Measurements from ENCODE around the gene CLEC10A.
"Not testable (repeated sequence)": the region's sequence is repeated elsewhere in the genome, so short reads cannot be mapped to it uniquely, and the experiment has no call there.

Gene CLEC10A, protein sequence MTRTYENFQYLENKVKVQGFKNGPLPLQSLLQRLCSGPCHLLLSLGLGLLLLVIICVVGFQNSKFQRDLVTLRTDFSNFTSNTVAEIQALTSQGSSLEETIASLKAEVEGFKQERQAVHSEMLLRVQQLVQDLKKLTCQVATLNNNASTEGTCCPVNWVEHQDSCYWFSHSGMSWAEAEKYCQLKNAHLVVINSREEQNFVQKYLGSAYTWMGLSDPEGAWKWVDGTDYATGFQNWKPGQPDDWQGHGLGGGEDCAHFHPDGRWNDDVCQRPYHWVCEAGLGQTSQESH
- 0.49 to 11.8 (median 3.6) reads per million in 17 experiments for total RNA-seq

DNA sequence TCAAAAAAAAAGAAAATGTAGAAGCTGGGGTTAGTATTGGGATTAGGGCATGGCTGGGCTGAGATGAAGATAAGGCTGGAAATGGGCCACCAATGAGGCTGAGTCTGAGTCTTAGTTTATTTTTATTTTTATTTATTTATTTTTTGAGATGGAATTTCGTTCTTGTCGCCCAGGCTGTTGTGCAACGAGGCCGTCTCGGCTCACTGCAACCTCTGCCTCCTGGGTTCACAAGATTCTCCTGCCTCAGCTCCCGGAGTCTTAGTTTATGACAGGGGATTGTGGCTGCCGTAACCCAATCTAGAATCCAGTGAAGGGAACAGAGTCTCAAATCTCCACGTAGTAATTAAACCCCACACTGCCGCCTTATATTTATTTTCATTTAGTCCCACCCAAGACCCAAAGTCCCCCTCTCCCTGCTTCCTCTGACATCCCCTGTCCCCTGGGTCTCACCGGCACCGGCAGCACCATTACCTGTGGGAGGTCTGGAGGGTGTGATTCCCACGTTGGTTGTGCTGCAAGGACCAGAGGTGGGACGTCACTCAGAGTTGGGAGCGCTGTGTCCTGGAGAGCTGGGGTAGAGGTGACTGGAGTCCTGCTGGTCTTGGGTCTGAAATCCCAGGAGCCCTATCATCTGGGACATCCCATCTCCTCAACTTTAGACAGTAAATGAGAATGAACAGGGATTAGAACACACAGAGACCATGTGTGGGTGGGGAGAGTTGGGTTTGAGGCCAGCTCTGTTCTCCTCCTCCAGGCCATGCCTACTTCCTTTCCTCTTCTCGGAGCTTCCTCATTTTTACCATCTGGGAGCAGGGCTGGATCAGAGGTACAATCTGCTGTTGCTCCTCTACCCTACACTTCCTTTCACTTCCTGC, at the start of gene CLEC10A:
CLEC10A (minus strand) TSS at position 671 of the 875 bp plus-strand sequence. CDS start 1,439 bp downstream, outside the sequence.
- DNase-seq = peak; percentile 68 to 87 (median 84)

DNA sequence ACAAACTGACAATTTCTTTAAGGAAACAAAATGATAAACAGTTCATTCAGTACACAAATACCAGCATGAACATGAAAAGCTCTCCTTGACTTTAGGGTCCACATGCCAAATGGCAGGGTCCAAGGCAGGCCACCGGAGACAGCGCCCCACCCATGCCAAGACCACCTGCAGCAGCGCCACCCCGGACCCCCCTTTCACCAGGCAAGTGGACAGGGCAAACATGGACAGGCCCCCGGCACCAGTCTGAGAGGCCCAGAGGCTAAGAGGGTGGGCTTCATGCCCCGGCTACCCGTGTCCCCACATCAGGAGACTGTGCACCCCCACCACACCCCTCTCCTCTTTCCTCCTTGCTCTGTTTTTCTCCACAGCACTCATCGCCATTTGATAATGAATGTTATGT, 49.3 kb upstream of the CLEC10A start:
- DNase-seq = no peak

DNA sequence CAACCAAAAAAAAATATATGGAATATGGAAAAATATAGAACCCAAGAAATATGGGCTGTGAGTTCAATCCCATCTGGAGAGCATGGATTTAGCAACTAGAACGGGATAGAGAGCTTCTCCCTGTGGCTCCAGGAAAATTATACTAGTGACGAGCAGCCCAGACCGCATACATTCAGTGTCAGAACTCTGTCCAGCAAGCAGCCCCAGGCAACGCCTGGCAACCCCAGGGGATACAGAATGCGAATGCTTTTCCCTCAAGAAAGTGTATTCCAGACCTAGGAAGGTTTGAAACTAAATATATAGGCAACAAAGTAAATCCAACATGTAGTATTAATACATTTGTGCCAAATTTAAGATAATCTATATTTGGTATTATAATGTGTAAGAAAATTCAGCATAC, 48.1 kb upstream of the CLEC10A start:
- DNase-seq = no peak

DNA sequence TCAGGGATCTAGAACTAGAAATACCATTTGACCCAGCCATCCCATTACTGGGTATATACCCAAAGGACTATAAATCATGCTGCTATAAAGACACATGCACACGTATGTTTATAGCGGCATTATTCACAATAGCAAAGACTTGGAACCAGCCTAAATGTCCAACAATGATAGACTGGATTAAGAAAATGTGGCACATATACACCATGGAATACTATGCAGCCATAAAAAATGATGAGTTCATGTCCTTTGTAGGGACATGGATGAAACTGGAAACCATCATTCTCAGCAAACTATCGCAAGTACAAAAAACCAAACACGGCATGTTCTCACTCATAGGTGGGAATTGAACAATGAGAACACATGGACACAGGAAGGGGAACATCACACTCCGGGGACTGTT, 47.5 kb upstream of the CLEC10A start:
- not testable (repeated sequence) for DNase-seq

DNA sequence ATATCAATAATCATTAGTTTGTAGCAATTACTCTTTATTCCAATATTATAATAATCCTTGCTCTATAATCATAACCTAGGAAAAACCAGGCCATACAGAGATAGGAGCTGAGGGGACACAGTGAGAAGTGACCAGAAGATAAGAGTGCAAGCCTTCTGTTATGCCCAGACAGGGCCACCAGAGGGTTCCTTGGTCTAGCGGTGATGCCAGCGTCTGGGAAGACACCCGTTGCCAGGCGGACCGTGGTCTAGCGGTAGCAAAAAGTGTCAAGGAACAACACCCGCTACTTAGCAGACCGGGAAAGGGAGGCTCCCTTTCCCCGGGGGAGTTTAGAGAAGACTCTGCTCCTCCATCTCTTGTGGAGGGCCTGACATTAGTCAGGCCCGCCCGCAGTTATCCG, 46.3 kb upstream of the CLEC10A start:
- DNase-seq = not testable (repeated sequence)

DNA sequence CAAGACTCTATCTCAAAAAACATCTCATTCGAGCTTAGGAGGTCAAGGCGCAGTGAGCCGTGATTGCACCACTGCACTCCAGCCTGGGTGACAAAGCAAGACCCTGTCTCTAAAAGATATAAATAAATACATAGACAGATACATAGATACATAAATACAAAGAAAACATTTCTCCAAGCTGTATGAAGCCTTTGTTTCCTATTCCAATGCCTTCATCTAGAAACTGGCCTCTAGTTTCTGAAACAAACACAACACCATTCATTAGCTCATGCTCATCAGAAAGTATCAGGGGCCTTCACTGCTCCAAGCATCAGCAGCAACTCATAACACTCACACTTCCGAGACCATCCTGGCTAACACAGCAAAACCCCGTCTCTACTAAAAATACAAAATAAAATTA, 44.9 kb upstream of the CLEC10A start:
- DNase-seq = no peak

DNA sequence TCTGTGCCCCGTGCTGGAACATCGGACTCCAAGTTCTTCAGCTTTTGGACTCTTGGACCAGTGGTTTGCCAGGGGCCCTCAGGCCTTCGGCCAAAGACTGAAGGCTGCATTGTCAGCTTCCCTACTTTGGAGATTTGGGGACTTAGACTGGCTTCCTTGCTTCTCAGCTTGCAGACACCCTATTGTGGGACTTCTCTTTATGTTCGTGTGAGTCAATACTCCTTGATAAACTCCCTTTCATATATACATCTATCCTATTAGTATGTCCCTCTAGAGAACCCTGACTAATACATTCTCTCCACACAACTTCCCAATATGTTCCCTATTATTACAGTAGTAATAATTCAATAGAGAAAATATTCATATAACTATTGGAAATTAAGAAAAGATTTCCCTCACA, 43.8 kb upstream of the CLEC10A start:
- DNase-seq = peak in 3 of 4 experiments; percentile 27 to 49 (median 39)

DNA sequence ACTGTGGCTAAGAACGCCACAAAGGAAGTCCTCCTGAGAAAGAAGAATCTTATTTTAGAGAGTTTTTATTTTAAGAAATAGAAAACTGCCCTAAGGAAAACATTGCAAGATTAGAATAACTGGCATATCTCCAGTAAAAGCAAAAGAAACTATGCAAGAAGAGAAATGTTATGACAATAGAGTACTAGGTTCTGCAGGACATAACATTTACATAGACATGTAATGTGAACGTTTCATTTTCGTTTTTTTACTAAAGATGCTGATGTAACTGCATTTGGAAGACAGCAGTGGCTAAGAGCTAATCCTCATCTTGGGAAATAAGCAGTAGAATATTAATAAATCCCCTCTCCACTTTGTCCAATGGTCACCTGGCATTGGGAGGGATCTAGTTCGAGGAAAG, 42.3 kb upstream of the CLEC10A start:
- DNase-seq = peak in 2 of 4 experiments; percentile 35 to 55

DNA sequence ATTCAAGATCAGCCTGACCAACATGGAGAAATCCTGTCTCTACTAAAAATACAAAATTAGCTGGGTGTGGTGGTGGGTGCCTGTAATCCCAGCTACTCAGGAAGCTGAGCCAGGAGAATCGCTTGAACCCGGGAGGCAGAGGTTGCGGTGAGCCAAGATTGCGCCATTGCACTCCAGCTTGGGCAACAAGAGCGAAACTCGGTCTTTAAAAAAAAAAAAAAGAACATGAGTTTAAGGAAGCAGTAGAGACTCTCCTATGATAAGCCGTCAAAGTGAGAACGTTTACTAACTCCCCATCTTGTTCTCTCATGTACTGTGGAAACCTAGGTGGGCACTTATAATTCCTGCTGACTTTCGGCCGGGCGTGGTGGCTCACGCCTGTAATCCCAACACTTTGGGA, 40.6 kb upstream of the CLEC10A start:
- peak in 3 of 4 experiments; percentile 33 to 81 (median 76) for DNase-seq

DNA sequence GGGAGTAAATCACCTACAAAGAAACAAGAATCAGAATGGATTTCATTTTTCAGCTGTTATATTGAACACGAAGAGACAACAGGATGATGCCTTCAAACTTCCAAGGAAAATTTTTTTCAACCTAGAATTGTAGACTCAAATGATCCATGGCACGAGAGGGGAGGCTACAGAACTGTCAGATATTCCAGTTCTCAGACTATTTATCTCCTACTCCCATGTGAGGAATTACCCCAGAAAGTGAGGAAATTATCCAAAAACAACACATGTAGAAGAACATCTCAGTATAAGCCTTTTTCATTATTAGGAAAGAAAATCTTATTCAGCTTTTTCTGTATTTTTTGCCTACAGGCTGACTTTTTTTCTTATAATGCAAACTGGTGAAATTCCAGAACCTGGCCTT, 40.1 kb upstream of the CLEC10A start:
- DNase-seq = peak in 1 of 4 experiments; percentile 1

DNA sequence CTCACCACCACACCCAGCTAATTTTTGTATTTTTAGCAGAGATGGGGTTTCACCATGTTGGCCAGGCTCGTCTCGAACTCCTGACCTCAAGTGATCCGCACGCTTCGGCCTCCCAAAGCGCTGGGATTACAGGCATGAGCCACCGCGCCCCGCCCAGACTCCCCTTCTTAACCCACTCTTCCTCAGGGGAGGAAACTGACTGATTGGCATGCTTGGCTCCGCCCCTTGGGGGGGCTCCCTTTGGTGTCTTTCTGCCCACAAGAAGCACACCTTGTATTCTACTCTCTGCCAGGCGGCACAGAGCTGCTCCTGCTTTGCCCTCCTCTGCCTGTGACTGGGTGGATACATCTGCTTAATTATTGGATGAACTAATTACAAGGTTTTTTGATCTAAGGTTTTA, 39.3 kb upstream of the CLEC10A start:
- DNase-seq = peak in 1 of 4 experiments; percentile 9

DNA sequence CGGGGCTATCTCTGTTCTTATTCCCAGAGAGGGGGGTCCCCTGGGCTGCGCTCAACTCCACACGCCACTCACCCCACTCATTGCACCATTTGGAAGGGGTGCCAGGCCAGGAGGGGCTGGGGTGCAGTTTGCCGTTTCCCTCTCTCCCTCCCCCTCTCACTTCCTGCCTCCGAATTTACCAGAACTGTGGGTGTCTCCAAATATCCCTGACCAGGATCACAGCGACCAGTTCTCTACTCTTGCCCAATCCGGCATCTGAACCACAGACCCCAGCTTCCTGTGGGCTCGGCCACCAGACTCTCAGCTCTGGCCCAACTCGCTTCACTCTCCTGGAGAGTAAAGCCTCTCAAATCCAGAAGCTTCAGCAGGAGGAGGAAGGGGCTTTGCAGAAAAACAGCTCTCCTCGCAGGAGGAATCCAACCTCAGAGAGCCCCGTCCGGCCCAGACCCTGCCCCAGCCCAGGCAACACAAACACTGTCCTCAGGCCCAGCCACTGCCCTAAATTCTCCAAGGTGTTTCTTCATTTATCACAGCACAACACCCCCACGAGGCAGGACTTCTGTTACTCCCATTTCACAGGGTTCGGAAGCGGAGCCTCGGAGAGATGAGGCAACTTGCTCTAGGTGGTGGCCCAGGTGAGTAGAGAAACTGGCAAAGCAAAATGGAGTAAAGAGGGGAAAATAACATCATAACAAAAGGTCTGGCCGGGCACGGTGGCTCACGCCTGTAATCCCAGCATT, 35.0 kb upstream of the CLEC10A start:
- peak; percentile 63 to 83 (median 76) for DNase-seq

DNA sequence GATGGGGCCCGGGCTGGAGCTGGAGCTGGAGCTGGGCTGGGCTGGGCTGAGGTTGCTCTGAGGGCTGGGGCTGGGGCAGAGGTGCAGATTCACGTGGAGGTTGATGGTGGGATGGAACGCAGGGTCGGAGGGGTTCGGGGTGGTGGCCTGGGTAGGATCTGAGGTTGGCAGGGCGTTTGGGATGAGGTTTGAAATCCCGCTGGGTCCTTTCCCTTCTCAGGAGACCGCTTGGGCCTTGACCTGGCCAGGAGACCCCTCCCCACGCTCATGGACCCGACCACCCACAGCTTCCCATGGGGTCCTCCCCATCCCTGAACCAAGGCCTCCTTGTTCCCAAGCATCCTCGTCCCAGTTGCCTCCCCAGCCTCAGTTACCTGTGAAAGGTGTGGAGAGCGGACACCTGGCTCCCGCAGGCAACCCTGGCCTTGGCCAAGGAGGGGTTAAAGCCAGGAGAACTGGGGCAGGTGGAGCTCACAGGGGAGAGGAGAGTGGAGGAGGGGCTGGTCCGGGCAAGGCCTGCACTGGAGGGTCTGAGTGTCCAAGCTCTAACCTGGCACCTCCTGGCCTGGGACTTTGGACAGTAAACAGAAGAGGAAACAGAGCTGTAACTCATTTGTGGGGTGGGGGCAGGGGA, 34.3 kb upstream of the CLEC10A start, which contains the start of gene ASGR2:
ASGR2 (minus strand) TSS at position 582 of the 634 bp plus-strand sequence. CDS start 582 bp downstream, outside the sequence.
- DNase-seq = no peak

DNA sequence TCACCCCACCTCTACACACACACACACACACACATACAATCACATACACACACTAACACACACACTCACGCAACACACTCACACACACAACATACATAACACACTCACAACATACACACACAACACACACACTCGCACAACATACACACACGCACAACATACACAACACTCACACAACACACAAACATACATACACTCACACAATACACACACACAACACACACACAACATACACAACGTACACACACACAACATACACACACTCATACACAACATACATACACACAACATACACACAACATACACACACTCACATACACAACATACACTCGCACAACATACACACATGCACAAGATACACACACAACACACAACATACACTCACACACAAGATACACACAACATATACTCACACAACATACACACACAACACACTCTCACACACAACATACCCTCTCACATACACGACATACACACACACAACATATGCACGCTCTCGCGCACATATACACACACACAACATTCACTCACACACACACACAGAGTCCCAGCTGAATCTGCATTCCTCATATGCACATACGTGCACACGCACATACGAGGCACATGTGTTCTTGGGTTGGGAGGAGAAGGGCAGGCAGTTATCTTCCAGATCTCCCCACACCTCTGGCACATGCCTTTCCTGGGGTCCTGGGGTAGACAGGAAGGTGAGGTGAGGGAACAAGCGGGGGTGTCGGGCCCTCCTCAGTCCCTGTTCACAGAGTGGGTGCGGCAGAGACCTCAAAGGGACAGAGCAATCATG, 33.4 kb upstream of the CLEC10A start:
- no peak for DNase-seq

DNA sequence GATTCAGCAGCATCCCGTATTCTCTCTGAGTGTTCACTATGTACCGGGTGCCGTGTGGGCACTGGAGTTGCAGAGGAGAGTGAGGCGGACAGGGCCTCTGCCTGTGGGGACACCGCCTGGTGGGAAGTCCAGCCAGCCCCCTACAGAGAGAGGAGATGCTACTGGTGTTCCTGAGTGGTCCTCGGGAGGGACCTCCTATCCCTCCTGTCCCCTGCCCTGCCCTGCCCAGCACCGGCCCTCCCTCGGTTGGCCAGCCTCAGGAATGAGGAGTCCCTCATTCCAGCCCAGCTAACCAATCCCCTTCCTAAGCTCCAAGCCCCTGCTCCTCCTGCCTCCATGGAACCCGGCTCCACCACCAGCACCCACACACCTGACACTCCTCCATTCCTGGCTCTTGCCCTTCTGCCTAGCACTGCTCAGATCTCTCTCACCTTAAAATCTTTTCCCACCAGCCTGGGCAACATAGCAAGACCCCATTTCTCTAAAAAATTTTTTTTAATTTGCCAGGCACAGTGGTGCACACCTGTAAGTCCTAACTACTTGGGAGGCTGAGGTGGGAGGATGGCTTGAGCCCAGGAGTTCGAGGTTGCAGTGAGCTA, 32.6 kb upstream of the CLEC10A start:
- no peak for DNase-seq

DNA sequence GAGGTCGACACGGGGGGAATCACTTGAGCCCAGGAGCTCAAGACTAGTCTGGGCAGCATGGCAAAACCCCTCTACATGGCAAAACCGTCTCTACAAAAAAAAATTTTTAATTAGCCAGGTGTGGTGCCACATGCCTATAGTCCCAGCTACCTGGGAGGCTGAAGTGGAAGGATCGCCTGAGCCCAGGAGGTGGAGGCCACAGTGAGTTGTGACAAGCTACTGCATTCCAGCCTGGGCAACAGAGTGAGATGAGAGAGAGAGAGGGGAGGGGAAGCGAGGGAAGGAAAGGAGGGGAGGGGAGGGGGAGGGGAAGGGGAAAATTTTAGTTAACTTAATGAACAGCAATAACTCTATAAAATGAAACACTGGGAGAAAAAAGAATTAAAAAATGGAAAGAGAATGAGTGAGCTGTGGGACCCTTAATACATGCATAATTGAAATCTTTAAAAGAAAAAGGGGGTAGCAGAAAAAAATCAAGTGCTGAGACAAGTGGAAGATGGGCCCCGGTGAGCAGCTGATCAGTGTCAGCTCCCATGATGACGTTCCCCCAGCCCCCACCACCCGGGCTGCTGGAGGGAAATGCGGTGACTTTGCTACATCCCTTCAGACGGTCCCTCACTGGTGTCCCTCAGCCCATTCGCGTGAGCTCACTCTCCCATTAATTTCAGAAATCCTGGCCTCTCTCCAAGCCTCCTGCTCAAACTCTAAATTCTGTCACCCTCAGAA, 31.9 kb upstream of the CLEC10A start:
- peak; percentile 62 to 81 (median 75) for DNase-seq

DNA sequence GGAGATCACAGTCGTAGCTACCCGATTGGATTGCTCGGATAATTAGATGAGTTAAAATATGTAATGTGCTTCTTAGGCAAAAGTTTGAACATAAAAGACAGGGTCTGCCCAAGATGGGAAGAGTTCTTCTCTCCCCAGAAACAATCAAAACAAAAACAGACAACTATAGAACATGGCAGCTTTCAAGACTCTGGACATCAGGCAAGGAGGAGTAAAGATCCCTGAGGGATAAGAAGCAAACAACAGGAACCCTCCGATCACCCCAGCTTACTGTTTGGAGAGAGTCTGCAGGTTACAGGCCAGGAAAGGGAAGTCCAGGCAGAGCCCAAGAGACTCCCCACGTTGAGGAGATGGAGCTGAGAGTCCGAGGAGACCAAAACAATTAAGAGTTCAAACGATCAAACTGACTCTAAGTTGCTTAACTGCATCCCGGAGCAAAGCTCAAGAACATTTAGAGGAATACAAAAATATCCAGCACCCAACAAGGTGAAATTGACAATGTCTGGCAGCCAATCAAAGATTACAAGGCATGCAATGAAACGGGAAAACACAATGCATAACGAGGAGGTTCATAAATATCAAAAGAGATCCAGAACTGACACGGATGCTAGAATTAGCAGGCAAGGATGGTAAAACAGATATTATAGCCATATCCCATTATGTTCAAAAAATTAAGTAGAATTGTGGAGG, 30.7 kb upstream of the CLEC10A start:
- no peak for DNase-seq

DNA sequence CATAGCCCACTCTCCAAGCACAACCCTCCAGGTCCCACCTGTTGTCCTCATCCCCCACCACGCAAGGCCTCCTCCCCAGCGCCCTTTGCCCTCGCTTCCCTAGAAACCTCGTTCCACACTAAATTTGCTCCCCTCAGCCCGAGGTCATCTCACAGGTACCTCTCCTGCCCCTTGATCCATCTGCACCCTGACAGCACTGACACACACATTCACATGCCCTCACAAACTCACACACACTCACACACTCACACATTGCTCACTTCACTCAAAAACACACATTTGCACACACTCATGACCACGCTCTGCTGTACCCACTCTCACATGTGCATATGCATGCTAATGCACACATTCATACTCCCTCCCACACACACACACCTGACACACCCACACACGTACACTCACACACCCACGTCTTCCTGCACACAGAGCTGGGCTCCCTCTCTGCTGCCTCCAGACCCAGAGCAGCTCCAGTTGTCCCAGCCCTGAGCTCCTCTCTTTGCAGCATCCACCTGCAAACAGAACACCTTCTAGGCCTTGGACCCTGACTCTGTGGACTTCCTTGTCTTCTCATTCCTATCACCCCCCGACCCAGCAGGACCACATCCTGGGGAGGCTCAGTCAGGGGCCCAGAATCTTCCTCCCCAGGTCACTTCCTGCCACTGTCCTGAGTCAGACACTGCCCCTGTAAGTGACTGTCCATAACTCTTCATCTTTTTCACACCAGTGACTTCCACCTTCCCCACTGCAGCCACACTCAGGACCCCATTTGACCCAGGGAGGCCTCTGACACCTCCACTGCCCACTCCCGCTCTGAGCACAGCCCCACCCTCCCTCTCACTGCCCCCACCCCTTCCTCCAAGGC, 29.6 kb upstream of the CLEC10A start:
- no peak for DNase-seq

DNA sequence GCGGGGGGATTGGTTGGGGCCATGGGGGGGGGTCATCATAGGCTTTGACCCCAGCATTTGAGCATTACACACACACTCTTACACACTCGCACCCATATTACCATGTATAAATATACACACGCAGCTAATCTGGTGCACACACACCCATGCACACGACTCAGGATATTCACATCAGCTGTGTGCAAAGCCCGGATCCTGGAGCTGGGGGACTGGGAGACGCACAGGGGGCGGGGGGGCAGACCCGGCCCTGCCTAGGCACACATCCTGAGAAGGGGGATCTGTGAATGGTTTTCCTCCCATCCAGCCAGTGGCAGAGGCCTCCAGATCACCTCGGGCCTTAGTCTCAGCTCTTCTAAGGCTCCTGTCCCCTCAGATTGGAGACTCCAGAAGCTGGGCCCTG, 28.9 kb upstream of the CLEC10A start:
- no peak for DNase-seq
